ENCODE data around the gene GRIK1. TPM values are rescaled to one million over a fixed set of nuclear protein-coding genes. Genes with fewer than 3 reads are reported as not detected.

Gene GRIK1
- total RNA-seq, 2 donors from 2014 or later, result not detected

DNA sequence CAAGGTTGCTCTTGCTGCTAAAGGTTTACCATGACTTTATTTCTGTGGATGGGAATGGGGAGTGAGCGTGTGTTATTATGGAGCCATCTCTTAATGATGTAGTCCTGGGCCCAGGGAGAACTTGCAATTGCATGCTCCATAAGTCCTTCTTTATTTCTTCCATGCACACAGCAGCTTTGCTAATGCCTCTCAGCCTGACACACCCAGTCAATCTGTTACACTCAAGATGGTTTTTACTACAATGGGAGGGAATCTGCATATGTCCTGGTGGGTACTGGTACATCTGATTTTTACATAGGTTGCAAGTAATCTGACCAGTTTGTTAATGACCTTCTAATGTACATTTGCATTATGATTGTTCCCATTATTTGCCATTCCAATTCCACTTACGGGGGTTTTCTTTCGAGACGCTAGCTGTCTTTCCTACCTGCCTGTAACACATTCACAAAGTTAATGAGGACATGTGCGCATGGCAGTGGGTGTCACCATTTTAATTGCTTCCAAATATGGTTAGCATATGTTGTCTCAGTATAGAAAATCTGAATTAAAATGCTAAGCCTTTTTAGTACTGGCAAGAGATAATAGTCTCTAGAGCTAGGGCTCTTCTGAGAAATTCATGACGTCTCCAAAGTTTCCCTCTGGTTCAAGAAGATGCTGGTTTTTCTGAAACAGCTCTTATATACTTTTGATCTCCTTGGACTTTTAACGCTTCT, 188.2 kb downstream of the GRIK1 start:
- Mint-ChIP-seq H3K9me3 (no peaks in the 10 kb centered on the region), H3K27ac (no peak overlapping the region), H3K4me1 (peaks cover 16% of the 10 kb centered on the region), H3K27me3 (ENCODE audit: insufficient read depth) (no peaks in the 10 kb centered on the region), H3K4me3 (no peak overlapping the region), H3K36me3 (ENCODE audit: low read depth) (no peaks in the 10 kb centered on the region)
- no peaks in the 10 kb centered on the region for H3K9me3 ChIP-seq (ENCODE audit: control insufficient read depth, low read length)
- no peak overlapping the region for H3K9ac ChIP-seq (ENCODE audit: extremely low read depth, low read length, poor library complexity, severe bottlenecking)
- TF ChIP-seq, protein P1, sequence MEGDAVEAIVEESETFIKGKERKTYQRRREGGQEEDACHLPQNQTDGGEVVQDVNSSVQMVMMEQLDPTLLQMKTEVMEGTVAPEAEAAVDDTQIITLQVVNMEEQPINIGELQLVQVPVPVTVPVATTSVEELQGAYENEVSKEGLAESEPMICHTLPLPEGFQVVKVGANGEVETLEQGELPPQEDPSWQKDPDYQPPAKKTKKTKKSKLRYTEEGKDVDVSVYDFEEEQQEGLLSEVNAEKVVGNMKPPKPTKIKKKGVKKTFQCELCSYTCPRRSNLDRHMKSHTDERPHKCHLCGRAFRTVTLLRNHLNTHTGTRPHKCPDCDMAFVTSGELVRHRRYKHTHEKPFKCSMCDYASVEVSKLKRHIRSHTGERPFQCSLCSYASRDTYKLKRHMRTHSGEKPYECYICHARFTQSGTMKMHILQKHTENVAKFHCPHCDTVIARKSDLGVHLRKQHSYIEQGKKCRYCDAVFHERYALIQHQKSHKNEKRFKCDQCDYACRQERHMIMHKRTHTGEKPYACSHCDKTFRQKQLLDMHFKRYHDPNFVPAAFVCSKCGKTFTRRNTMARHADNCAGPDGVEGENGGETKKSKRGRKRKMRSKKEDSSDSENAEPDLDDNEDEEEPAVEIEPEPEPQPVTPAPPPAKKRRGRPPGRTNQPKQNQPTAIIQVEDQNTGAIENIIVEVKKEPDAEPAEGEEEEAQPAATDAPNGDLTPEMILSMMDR (conservative IDR thresholded peaks at IDR 0.05), result no peak
- no peak overlapping the region for H3K27ac ChIP-seq (ENCODE audit: low read depth, low read length)
- no peaks in the 10 kb centered on the region for H3K36me3 ChIP-seq (ENCODE audit: control insufficient read depth, insufficient read depth, low read length)
- no peaks in the 10 kb centered on the region for H3K4me1 ChIP-seq (ENCODE audit: control insufficient read depth, insufficient read depth, low read length)
- H3K27me3 ChIP-seq (ENCODE audit: control insufficient read depth, insufficient read depth, low read length, poor library complexity, severe bottlenecking), result no peaks in the 10 kb centered on the region
- H3K4me3 ChIP-seq (ENCODE audit: low read length), result no peak overlapping the region
- DNase-seq, result no peak
- 91 to 92% methylated on average over 4 to 7 of the region's 7 CpGs for WGBS, 2 experiments (ENCODE audit: insufficient coverage in 1 of 2, insufficient read length in 1 of 2)

- Mint-ChIP-seq H3K4me1 (peaks cover 16% of the 10 kb centered on the region), H3K27me3 (ENCODE audit: insufficient read depth) (no peaks in the 10 kb centered on the region), H3K9me3 (no peaks in the 10 kb centered on the region), H3K27ac (no peak overlapping the region), H3K4me3 (no peak overlapping the region), H3K36me3 (ENCODE audit: low read depth) (no peaks in the 10 kb centered on the region)
- TF ChIP-seq, protein P1 (conservative IDR thresholded peaks at IDR 0.05), result no peak
- H3K4me1 ChIP-seq (ENCODE audit: control insufficient read depth, insufficient read depth, low read length), result no peaks in the 10 kb centered on the region
- no peak overlapping the region for H3K4me3 ChIP-seq (ENCODE audit: low read length)
- no peak overlapping the region for H3K27ac ChIP-seq (ENCODE audit: low read depth, low read length)
- H3K36me3 ChIP-seq (ENCODE audit: control insufficient read depth, insufficient read depth, low read length), result no peaks in the 10 kb centered on the region
- WGBS, 2 experiments (ENCODE audit: insufficient coverage in 1 of 2, insufficient read length in 1 of 2), result 83% methylated on average over 1 of the region's 1 CpG; no CpG with 5 or more reads in 1 of the 2 experiments
- no peaks in the 10 kb centered on the region for H3K27me3 ChIP-seq (ENCODE audit: control insufficient read depth, insufficient read depth, low read length, poor library complexity, severe bottlenecking)
- H3K9me3 ChIP-seq (ENCODE audit: control insufficient read depth, low read length), result no peaks in the 10 kb centered on the region
- H3K9ac ChIP-seq (ENCODE audit: extremely low read depth, low read length, poor library complexity, severe bottlenecking), result no peak overlapping the region
- no peak for DNase-seq
Measured at GRCh38 chr21:29749957-29750356, 189.8 kb downstream of the GRIK1 start.

GRCh38 chr21:29749223-29749622, 190.6 kb downstream of the GRIK1 start:
- no peaks in the 10 kb centered on the region for H3K27me3 ChIP-seq (ENCODE audit: control insufficient read depth, insufficient read depth, low read length, poor library complexity, severe bottlenecking)
- TF ChIP-seq, protein P1 (conservative IDR thresholded peaks at IDR 0.05), result no peak
- peaks cover 16% of the 10 kb centered on the region for H3K4me1 Mint-ChIP-seq
- no peaks in the 10 kb centered on the region for H3K36me3 ChIP-seq (ENCODE audit: control insufficient read depth, insufficient read depth, low read length)
- H3K4me1 ChIP-seq (ENCODE audit: control insufficient read depth, insufficient read depth, low read length), result no peaks in the 10 kb centered on the region
- H3K9ac ChIP-seq (ENCODE audit: extremely low read depth, low read length, poor library complexity, severe bottlenecking), result no peak overlapping the region
- no peak overlapping the region for H3K27ac Mint-ChIP-seq
- H3K4me3 ChIP-seq (ENCODE audit: low read length), result no peak overlapping the region
- WGBS, 2 experiments (ENCODE audit: insufficient coverage in 1 of 2, insufficient read length in 1 of 2), result 94 to 95% methylated on average over 3 of the region's 3 CpGs
- no peak overlapping the region for H3K4me3 Mint-ChIP-seq
- no peak overlapping the region for H3K27ac ChIP-seq (ENCODE audit: low read depth, low read length)
- no peaks in the 10 kb centered on the region for H3K9me3 Mint-ChIP-seq
- DNase-seq, result no peak
- H3K9me3 ChIP-seq (ENCODE audit: control insufficient read depth, low read length), result no peaks in the 10 kb centered on the region
- H3K36me3 Mint-ChIP-seq (ENCODE audit: low read depth), result no peaks in the 10 kb centered on the region
- no peaks in the 10 kb centered on the region for H3K27me3 Mint-ChIP-seq (ENCODE audit: insufficient read depth)
